Activated naive CD8-positive, alpha-beta T cell treated with anti-CD3 and anti-CD28 coated beads, Interleukin-2, amount 50 U/mL, for 24 hours (primary cell): ENCODE data around the gene RRAD.
"Not testable (repeated sequence)": the region's sequence is repeated elsewhere in the genome, so short reads cannot be mapped to it uniquely, and the experiment has no call there.

Experiments
- ATAC-seq: fragments of 150-1000 bp; cut with Tn5 transposase; one replicate; pipeline ENCODE4 v1.10.0; 2021
- DNase-seq: peaks from one replicate; pipeline ENCODE4 v3.0.0; 2021
- H3K27ac Mint-ChIP-seq: one replicate; pipeline ENCODE4 v1.8.0; 2021; ENCODE audit warnings: mild to moderate bottlenecking, mixed read lengths
- H3K27me3 Mint-ChIP-seq: one replicate; pipeline ENCODE4 v1.8.0; 2021; ENCODE audit warnings: mixed read lengths
- H3K36me3 Mint-ChIP-seq: one replicate; pipeline ENCODE4 v1.8.0; 2021; ENCODE audit warnings: low read depth, mixed read lengths
- H3K4me1 Mint-ChIP-seq: one replicate; pipeline ENCODE4 v1.8.0; 2021; ENCODE audit warnings: mixed read lengths
- H3K4me3 Mint-ChIP-seq: one replicate; pipeline ENCODE4 v1.8.0; 2021; ENCODE audit warnings: mild to moderate bottlenecking, moderate library complexity, mixed read lengths
- H3K9me3 Mint-ChIP-seq: one replicate; pipeline ENCODE4 v1.8.0; 2021; ENCODE audit warnings: mixed read lengths

RRAD gene

DNA sequence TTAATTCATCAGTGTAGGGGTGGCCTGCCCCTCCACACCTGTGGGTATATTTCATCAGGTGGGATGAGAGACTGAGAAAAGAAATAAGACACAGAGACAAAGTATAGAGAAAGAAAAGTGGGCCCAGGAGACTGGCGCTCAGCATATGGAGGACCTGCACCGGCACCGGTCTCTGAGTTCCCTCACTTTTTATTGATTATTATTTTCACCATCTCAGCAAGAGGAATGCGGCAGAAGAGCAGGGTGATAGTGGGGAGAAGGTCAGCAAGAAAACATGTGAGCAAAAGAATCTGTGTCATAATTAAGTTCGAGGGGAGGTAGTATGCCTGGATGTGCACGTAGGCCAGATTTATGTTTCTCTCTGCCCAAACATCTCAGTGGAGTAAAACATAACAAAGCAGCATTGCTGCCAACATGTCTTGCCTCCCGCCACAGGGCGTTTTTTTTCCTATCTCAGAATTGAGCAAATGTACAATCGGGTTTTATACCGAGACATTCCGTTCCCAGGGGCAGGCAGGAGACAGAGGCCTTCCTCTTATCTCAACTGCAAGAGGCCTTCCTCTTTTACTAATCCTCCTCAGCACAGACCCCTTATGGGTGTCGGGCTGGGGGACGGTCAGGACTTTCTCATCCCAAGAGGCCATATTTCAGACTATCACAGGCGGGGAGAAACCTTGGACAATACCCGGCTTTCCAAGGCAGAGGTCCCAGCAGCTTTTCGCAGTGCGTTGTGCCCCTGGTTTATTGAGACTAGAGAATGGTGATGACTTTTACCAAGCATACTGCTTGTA lies 30.2 kb upstream of the RRAD start:
- not testable (repeated sequence) for ATAC-seq, H3K27ac Mint-ChIP-seq, H3K4me3 Mint-ChIP-seq, H3K4me1 Mint-ChIP-seq, H3K36me3 Mint-ChIP-seq, DNase-seq, H3K9me3 Mint-ChIP-seq
- peaks cover 34% of the 10 kb centered on the region for H3K27me3 Mint-ChIP-seq

GRCh38 chr16:66954097-66954659 lies 28.8 kb upstream of the RRAD start:
- Mint-ChIP-seq H3K4me1 (peaks cover 6% of the 10 kb centered on the region), H3K9me3 (no peaks in the 10 kb centered on the region), H3K27ac (no peak overlapping the region), H3K36me3 (no peaks in the 10 kb centered on the region), H3K4me3 (no peak overlapping the region), H3K27me3 (peaks cover 46% of the 10 kb centered on the region)
- ATAC-seq (peak; percentile 79), DNase-seq (peak; percentile 80)

- Mint-ChIP-seq H3K9me3 (no peaks in the 10 kb centered on the region), H3K4me3 (no peak overlapping the region), H3K4me1 (peaks cover 9% of the 10 kb centered on the region), H3K36me3 (no peaks in the 10 kb centered on the region), H3K27me3 (peaks cover 46% of the 10 kb centered on the region), H3K27ac (no peak overlapping the region)
- DNase-seq (no peak), ATAC-seq (no peak)
These were observed 28.2 kb upstream of the RRAD start for GRCh38 chr16:66953462-66954096.

DNA sequence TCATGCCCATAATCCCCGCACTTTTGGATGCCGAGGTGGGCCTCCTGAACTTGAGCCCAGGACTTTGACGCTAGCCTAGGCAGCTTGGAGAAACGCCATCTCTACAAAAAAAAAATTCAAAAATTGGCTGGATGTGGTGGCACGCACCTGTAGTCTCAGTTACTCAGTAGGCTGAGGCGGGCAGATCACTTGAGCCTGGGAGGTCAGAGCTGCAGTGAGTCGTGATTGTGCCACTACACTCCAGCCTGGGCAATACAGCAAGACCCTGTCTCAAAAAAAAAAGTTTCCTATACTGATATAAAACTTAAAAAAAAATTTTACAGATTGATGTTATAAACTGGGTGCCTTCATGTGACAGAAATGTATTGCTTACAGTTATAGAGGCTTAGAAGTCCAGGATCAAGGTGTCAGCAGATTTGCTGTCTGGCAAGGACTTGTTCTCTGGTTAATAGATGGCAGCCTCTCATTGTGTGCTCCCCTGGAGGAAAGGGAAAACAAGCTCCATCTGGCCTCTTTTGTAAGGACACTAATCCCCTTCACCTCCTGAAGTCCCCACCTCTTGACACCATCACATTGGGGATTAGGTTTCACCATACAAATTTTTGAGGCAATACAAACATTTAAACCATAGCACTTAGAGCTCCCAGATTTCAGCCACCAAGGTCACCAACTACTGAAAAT lies 27.2 kb upstream of the RRAD start:
- peaks cover 50% of the 10 kb centered on the region for H3K27me3 Mint-ChIP-seq
- H3K36me3 Mint-ChIP-seq: no peaks in the 10 kb centered on the region
- H3K4me3 Mint-ChIP-seq: no peak overlapping the region
- no peak for ATAC-seq
- H3K4me1 Mint-ChIP-seq: peaks cover 16% of the 10 kb centered on the region
- no peak overlapping the region for H3K27ac Mint-ChIP-seq
- H3K9me3 Mint-ChIP-seq: no peaks in the 10 kb centered on the region
- no peak for DNase-seq

DNA sequence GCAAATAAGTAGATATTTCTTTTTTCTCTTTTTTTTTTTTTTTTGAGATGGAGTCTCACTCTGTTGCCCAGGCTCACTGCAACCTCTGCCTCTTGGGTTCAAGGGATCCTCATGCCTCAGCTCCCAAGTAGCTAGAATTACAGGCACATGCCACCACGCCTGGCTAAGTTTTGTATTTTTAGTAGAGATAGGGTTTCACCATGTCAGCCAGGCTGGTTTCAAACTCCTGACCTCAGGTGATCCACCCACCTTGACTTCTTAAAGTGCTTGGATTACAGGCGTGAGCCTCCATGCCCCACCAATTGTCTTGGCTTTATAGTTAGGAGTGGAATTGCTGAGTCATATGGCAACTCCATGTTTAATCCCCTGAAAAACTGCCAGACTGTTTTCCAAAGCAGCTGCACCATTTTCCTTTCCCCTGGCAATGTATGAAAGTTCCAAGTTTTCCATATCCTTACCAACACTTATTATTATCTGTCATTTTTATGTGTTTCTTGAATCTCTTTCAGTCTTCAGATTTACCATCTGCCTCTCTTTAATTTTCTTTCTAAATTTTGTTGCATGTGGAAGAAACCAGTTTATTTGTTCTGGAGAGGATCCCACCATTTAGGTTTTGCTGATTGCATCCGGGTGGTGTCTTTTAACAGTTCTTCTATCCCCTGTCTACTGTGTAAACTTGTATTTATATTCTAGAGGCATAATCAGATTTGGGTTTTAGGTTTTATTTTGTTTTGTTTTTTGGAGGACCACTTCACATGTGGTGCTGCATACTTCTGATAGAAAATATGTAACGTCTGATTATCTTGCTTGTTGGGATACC lies 25.8 kb upstream of the RRAD start:
- Mint-ChIP-seq H3K4me1 (peaks cover 22% of the 10 kb centered on the region), H3K27ac (no peak overlapping the region), H3K36me3 (no peaks in the 10 kb centered on the region), H3K9me3 (no peaks in the 10 kb centered on the region), H3K4me3 (no peak overlapping the region), H3K27me3 (peaks cover 51% of the 10 kb centered on the region)
- DNase-seq (no peak), ATAC-seq (no peak)

GRCh38 chr16:66950437-66950836 lies 25.1 kb upstream of the RRAD start:
- Mint-ChIP-seq H3K27ac (no peak overlapping the region), H3K36me3 (no peaks in the 10 kb centered on the region), H3K9me3 (no peaks in the 10 kb centered on the region), H3K4me3 (no peak overlapping the region), H3K27me3 (peaks cover 51% of the 10 kb centered on the region), H3K4me1 (peaks cover 22% of the 10 kb centered on the region)
- ATAC-seq: no peak
- DNase-seq: no peak

- H3K36me3 Mint-ChIP-seq: no peaks in the 10 kb centered on the region
- H3K4me3 Mint-ChIP-seq: no peak overlapping the region
- H3K4me1 Mint-ChIP-seq: peaks cover 22% of the 10 kb centered on the region
- H3K27me3 Mint-ChIP-seq: peaks cover 51% of the 10 kb centered on the region
- ATAC-seq (no peak), DNase-seq (no peak)
- no peaks in the 10 kb centered on the region for H3K9me3 Mint-ChIP-seq
- no peak overlapping the region for H3K27ac Mint-ChIP-seq
These were observed 24.1 kb upstream of the RRAD start for GRCh38 chr16:66949472-66949871.

DNA sequence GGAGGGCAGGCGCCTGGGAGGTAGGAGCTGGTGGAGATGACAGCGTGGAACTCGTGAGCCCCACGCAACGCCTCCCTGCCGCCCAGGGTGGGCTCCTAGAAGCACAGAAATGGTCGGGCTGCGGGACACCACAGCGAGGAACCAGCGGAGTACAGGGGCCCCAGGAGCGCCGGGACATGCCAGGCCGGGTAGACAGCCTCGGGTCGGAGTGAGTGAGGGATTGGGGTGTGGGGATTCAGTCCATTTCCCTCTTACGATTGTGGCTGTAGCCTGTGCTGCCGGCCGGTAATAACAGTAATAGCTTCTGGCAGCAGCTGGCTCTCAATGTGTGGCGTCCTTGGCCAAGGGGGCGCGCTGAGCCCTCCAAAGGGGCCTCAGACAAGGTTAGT lies 23.5 kb upstream of the RRAD start:
- ATAC-seq: peak; percentile 2
- Mint-ChIP-seq H3K27me3 (peaks cover 48% of the 10 kb centered on the region), H3K4me3 (no peak overlapping the region), H3K4me1 (peaks cover 22% of the 10 kb centered on the region), H3K36me3 (no peaks in the 10 kb centered on the region), H3K9me3 (no peaks in the 10 kb centered on the region), H3K27ac (no peak overlapping the region)
- DNase-seq: no peak

DNA sequence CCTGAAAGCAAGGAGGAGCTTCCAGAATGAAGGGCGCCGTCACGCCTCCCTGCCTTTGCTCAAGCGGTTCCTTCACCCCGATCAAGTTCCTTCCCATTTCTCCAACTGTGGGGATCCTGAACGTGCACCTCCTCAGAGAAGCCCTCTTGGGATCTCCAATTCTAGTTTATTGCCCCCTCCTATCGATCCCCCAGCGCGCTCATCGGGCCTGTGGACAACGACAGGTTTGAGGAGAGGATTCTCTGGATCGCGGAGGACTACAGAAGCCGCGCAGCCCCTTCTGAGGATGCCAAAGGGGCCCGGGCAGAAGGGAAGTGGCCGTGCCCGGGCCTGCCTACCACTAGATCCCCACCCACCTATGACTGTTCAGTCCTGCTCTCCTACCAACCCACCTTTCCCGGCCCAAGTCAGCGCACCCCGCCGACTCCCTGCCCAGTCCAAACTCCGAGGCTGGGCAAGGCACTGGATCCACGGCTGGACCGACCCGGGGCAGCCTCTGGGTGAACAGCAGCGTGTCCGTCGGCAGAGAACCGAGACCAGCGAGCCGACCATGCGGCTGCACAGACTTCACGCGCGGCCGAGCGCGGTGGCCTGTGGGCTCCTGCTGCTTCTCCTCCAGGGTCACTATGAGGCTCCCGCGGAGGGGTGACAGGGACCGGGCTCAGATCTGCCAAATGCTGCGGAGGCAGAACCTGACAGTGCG lies 22.9 kb upstream of the RRAD start:
- H3K9me3 Mint-ChIP-seq: no peaks in the 10 kb centered on the region
- peaks cover 22% of the 10 kb centered on the region for H3K4me1 Mint-ChIP-seq
- H3K36me3 Mint-ChIP-seq: no peaks in the 10 kb centered on the region
- peak; percentile 21 for DNase-seq
- peak; percentile 7 for ATAC-seq
- H3K4me3 Mint-ChIP-seq: peak overlapping the region; percentile 78
- no peak overlapping the region for H3K27ac Mint-ChIP-seq
- peaks cover 43% of the 10 kb centered on the region for H3K27me3 Mint-ChIP-seq

DNA sequence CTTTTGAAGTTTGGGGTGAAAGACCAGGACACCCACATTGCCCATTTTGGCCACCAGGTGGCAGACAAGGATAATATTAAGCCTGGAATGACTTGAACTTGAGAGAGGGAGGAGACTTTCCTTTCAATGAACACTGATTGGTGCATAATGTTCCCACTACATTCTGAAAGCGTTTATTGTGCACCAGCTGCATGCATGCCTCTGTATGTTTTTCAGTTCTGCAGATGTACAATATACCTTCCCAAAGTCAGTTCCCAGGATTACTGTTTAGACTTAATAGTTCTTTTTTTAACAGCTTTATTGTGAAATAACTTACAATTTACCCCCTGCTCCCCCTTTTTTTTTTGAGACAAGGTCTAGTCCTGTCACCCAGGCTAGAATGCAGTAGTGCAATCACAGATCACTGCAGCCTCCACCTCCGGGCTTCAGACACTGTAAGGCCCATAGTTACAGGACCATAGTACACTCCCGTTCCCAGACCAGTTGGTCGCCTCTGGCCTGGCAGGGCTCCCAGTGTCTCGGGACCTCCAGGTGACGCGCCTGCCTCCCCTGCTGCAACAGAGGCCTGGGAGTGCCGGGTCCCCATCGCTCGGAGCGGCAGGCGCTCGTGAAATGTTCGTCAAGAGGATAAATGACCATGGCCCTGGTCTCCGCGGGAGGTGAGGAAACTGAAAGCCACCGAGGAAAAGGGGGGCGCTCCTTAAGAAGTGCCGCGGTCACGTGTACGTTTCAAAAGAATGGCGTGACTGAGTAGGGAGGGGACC lies 22.1 kb upstream of the RRAD start:
- Mint-ChIP-seq H3K4me3 (peak overlapping the region; percentile 78), H3K36me3 (no peaks in the 10 kb centered on the region), H3K9me3 (no peaks in the 10 kb centered on the region), H3K4me1 (peaks cover 22% of the 10 kb centered on the region), H3K27ac (no peak overlapping the region), H3K27me3 (peaks cover 38% of the 10 kb centered on the region)
- peak; percentile 80 for ATAC-seq
- peak; percentile 87 for DNase-seq

- H3K4me3 Mint-ChIP-seq: no peak overlapping the region
- ATAC-seq: no peak
- DNase-seq: no peak
These were observed 21.6 kb upstream of the RRAD start for GRCh38 chr16:66946974-66947301.

DNA sequence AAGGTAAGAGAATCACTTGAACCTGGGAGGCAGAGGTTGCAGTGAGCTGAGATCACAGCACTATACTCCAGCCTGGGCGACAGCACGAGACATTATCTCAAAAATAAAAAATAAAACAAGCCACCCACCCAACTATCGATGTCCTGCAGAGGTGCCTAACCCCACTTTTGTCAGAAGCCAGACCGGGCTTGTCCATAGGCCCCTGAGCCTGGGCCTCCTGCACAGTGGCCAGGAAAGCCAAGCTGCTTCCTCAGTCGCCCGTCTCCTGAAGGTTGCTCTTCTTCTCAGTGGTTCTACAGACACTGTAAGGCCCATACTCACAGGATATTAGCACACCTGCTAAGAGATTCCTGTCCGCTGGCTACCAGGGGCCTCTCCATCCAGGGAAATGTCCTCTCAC lies 21.2 kb upstream of the RRAD start:
- ATAC-seq: no peak

More at GRCh38 chr16:66946974-66947301, 21.6 kb upstream of the RRAD start:
- Mint-ChIP-seq H3K9me3 (no peaks in the 10 kb centered on the region), H3K4me1 (peaks cover 22% of the 10 kb centered on the region), H3K36me3 (peaks cover 5% of the 10 kb centered on the region), H3K27ac (no peak overlapping the region), H3K27me3 (peaks cover 36% of the 10 kb centered on the region)

DNA sequence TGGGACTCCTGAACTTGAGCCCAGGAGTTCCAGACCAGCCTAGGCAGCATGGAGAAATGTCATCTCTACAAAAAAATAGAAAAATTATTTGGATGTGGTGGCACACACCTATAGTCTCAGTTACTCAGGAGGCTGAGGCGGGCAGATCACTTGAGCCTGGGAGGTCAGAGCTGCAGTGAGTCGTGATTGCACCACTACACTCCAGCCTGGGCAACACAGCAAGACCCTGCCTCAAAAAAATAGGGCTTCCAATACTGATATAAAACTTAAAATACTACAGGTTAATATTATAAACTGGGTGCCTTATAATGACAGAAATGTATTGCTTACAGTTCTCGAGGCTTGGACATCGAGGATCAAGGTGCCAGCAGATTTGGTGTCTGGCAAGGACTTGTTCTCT lies 20.6 kb upstream of the RRAD start:
- peaks cover 7% of the 10 kb centered on the region for H3K36me3 Mint-ChIP-seq
- no peak overlapping the region for H3K4me3 Mint-ChIP-seq
- peaks cover 26% of the 10 kb centered on the region for H3K27me3 Mint-ChIP-seq
- no peaks in the 10 kb centered on the region for H3K9me3 Mint-ChIP-seq
- peaks cover 22% of the 10 kb centered on the region for H3K4me1 Mint-ChIP-seq
- ATAC-seq (no peak), DNase-seq (no peak)
- H3K27ac Mint-ChIP-seq: no peak overlapping the region

More for the DNA sequence above, 21.2 kb upstream of the RRAD start:
- Mint-ChIP-seq H3K4me3 (no peak overlapping the region), H3K27ac (no peak overlapping the region), H3K9me3 (no peaks in the 10 kb centered on the region), H3K4me1 (peaks cover 22% of the 10 kb centered on the region), H3K36me3 (peaks cover 7% of the 10 kb centered on the region), H3K27me3 (peaks cover 32% of the 10 kb centered on the region)
- no peak for DNase-seq
